ENCODE data around the gene HGFAC.

- TF ChIP-seq CTCF (IDR thresholded peaks at IDR 0.05) (no peak), POLR2A (IDR thresholded peaks at IDR 0.05) (no peak)
These were observed 9.4 kb upstream of the HGFAC start for GRCh38 chr4:3432381-3432790.
